Right kidney (tissue), 1 donor: ENCODE measurements around the gene TIGAR.

Experiments
- DNase-seq: peaks from one replicate; pipeline ENCODE4 v3.0.0-alpha.2; 2016

TIGAR gene

GRCh38 chr12:4282103-4282891 lies 38.7 kb upstream of the TIGAR start:
- no peak for DNase-seq

- no peak for DNase-seq
These were observed 38.0 kb upstream of the TIGAR start for GRCh38 chr12:4282892-4283511.

- no peak for DNase-seq
These were observed 37.3 kb upstream of the TIGAR start for GRCh38 chr12:4283512-4284255.

GRCh38 chr12:4284306-4284705 lies 36.7 kb upstream of the TIGAR start:
- no peak for DNase-seq

GRCh38 chr12:4285070-4285469 lies 35.9 kb upstream of the TIGAR start:
- DNase-seq: no peak

GRCh38 chr12:4286228-4286627 lies 34.8 kb upstream of the TIGAR start:
- DNase-seq: no peak

GRCh38 chr12:4286771-4287317 lies 34.2 kb upstream of the TIGAR start:
- no peak for DNase-seq

- no peak for DNase-seq
These were observed 33.4 kb upstream of the TIGAR start for GRCh38 chr12:4287325-4288211.

GRCh38 chr12:4288296-4289131 lies 32.5 kb upstream of the TIGAR start:
- DNase-seq: no peak

- DNase-seq: no peak
These were observed 31.7 kb upstream of the TIGAR start for GRCh38 chr12:4289231-4289878.

GRCh38 chr12:4289998-4290790 lies 30.8 kb upstream of the TIGAR start:
- no peak for DNase-seq

- DNase-seq: no peak
These were observed 28.5 kb upstream of the TIGAR start for GRCh38 chr12:4292341-4293073.

GRCh38 chr12:4293299-4293965 lies 27.6 kb upstream of the TIGAR start:
- DNase-seq: no peak

- no peak for DNase-seq
These were observed 27.0 kb upstream of the TIGAR start for GRCh38 chr12:4293966-4294505.

GRCh38 chr12:4296751-4297150 lies 24.3 kb upstream of the TIGAR start:
- DNase-seq: no peak

- DNase-seq: no peak
These were observed 23.4 kb upstream of the TIGAR start for GRCh38 chr12:4297617-4298016.

GRCh38 chr12:4300883-4301282 lies 20.1 kb upstream of the TIGAR start:
- no peak for DNase-seq

GRCh38 chr12:4301932-4302501 lies 19.0 kb upstream of the TIGAR start:
- DNase-seq: no peak
